Activated CD4-positive, CD25-positive, alpha-beta regulatory T cell (primary cell): ENCODE measurements around the gene PFDN1.
"Not testable (repeated sequence)": the region's sequence is repeated elsewhere in the genome, so short reads cannot be mapped to it uniquely, and the experiment has no call there.

ENCODE experiments used
- DNase-seq, 4 experiments: peaks; one replicate each; lab custom pipeline; 2025; lab: John Stamatoyannopoulos, UW

PFDN1 gene

GRCh38 chr5:140214831-140215230, 88.1 kb downstream of the PFDN1 start:
- no peak for DNase-seq

GRCh38 chr5:140213370-140213983, 89.4 kb downstream of the PFDN1 start:
- no peak for DNase-seq

GRCh38 chr5:140208065-140208464, 94.8 kb downstream of the PFDN1 start:
- DNase-seq, result no peak

GRCh38 chr5:140207250-140207964, 95.5 kb downstream of the PFDN1 start:
- DNase-seq, result no peak

GRCh38 chr5:140205952-140206351, 96.9 kb downstream of the PFDN1 start:
- no peak for DNase-seq

- DNase-seq, result no peak
Measured at GRCh38 chr5:140205216-140205615, 97.7 kb downstream of the PFDN1 start.

GRCh38 chr5:140202610-140203009, 100.3 kb downstream of the PFDN1 start:
- DNase-seq, result no peak

- DNase-seq, result no peak
Measured at GRCh38 chr5:140202078-140202477, 100.8 kb downstream of the PFDN1 start.

GRCh38 chr5:140198915-140199314, 104.0 kb downstream of the PFDN1 start:
- not testable (repeated sequence) for DNase-seq

- no peak for DNase-seq
Measured at GRCh38 chr5:140197023-140197422, 105.9 kb downstream of the PFDN1 start.

- no peak for DNase-seq
Measured at GRCh38 chr5:140196115-140196814, 106.6 kb downstream of the PFDN1 start.
